A673 (cell line): ENCODE results near the gene ATG9B. TPM values are rescaled to one million over a fixed set of nuclear protein-coding genes. Genes with fewer than 3 reads are reported as not detected.

Experiments
- BruUV-seq: library from RNA; stranded (reverse); fragments of 400-500 nt; replicated peaks from 2 replicates; lab custom pipeline; 2021; lab: Mats Ljungman, UMichigan
- CTCF ChIA-PET: fragments of 300-600 bp; sonication (Branson Sonifier 250); formaldehyde crosslinking; loops from one replicate; lab custom pipeline; 2022; ENCODE audit warnings: antibody characterized with exemption; lab: Charles Lee
- POLR2A ChIA-PET: fragments of 300-600 bp; sonication (Branson Sonifier 250); formaldehyde crosslinking; loops from one replicate; lab custom pipeline; 2022; ENCODE audit warnings: antibody characterized with exemption; ENCODE audit not compliant: low non-redundant PET; lab: Charles Lee
- DNase-seq: peaks from one replicate; pipeline ENCODE4 v3.0.0-alpha.2; 2015; ENCODE audit warnings: low spot score
- H3K27ac ChIP-seq: fragments of 200-600 bp; sonication (generic); 2 replicates; pipeline ENCODE4 v1.5.1; 2016; ENCODE audit warnings: mixed run types, low read depth, mild to moderate bottlenecking, mixed read lengths, antibody characterized with exemption, low read length; ENCODE audit not compliant: poor library complexity, severe bottlenecking
- H3K27me3 ChIP-seq: fragments of 200-600 bp; sonication (generic); replicated peaks from 2 replicates; pipeline ENCODE4 v1.6.1; 2017; ENCODE audit warnings: mixed run types, low read depth, mild to moderate bottlenecking, mixed read lengths, antibody characterized with exemption, low read length; ENCODE audit not compliant: insufficient read depth, poor library complexity
- H3K36me3 ChIP-seq: fragments of 200-600 bp; sonication (generic); 2 replicates; pipeline ENCODE4 v1.6.1; 2016; ENCODE audit warnings: mixed run types, mild to moderate bottlenecking, mixed read lengths, antibody characterized with exemption, low read length; ENCODE audit not compliant: insufficient read depth, poor library complexity, severe bottlenecking
- H3K4me1 ChIP-seq: fragments of 200-600 bp; sonication (generic); 2 replicates; pipeline ENCODE4 v1.6.1; 2017; ENCODE audit warnings: mixed run types, mild to moderate bottlenecking, mixed read lengths, antibody characterized with exemption, low read length; ENCODE audit not compliant: insufficient read depth, poor library complexity, severe bottlenecking
- H3K4me3 ChIP-seq: fragments of 200-600 bp; sonication (generic); 2 replicates; pipeline ENCODE4 v1.5.1; 2016; ENCODE audit warnings: low read depth, mixed run types, mild to moderate bottlenecking, mixed read lengths, low read length; ENCODE audit not compliant: poor library complexity, severe bottlenecking
- H3K9me3 ChIP-seq: fragments of 200-600 bp; sonication (generic); 2 replicates; pipeline ENCODE4 v1.6.1; 2016; ENCODE audit warnings: mixed run types, low read depth, mild to moderate bottlenecking, mixed read lengths, antibody characterized with exemption, low read length; ENCODE audit not compliant: poor library complexity, severe bottlenecking
- CTCF ChIP-seq: fragments of 300-800, 200-600 bp; sonication (generic); conservative IDR thresholded peaks from 2 replicates; pipeline ENCODE4 v1.5.1; 2017; ENCODE audit warnings: low read depth, mild to moderate bottlenecking, antibody characterized with exemption, low read length, moderate library complexity, mixed read lengths
- EZH2 ChIP-seq: fragments of 200-600 bp; sonication (generic); IDR thresholded peaks from 2 replicates; pipeline ENCODE4 v1.6.1; 2017; ENCODE audit warnings: borderline replicate concordance, low read depth, mild to moderate bottlenecking, mixed read lengths, antibody characterized with exemption, low read length; ENCODE audit not compliant: poor library complexity, severe bottlenecking
- intact Hi-C: fragments of 100-400 bp; cut with micrococcal nuclease; formaldehyde crosslinking; loops from one replicate; pipeline ENCODE4 v1.10.0; 2022; ENCODE audit not compliant: unreplicated experiment
- total RNA-seq: library from RNA; stranded (reverse); gene quantifications from 2 replicates; pipeline ENCODE4 v1.2.3, GENCODE V29; 2021

ATG9B gene
- total RNA-seq, 1 experiment from 2014 or later = 1.9 TPM

- H3K27me3 ChIP-seq = peaks cover 30% of the 10 kb centered on the region
- intact Hi-C loops = no loop called here
Measured at GRCh38 chr7:150978126-150978789, 46.0 kb downstream of the ATG9B start, which contains the start of gene KCNH2. Gene KCNH2, minus strand, starts transcription at chr7:150978321. Its CDS starts 408 bp downstream, at chr7:150977913.

GRCh38 chr7:150977382-150978125 is 46.7 kb downstream of the ATG9B start:
- TF ChIP-seq EZH2 (no peak), CTCF (no peak)
- no peak overlapping the region for H3K27ac ChIP-seq
- H3K4me1 ChIP-seq = peaks cover 20% of the 10 kb centered on the region
- intact Hi-C loops = no loop called here
- H3K36me3 ChIP-seq = no peaks in the 10 kb centered on the region
- peaks cover 26% of the 10 kb centered on the region for H3K27me3 ChIP-seq
- no TSS peak for BruUV-seq
- no peaks in the 10 kb centered on the region for H3K9me3 ChIP-seq
- POLR2A ChIA-PET = no interaction called here
- DNase-seq = no peak
- H3K4me3 ChIP-seq = peak overlapping the region; percentile 42
- CTCF ChIA-PET = interaction anchor here (1.1 kb wide), 1 partner anchor 15 kb away, joined by 3 read pairs; no protein-coding TSS in a partner anchor

More at GRCh38 chr7:150978126-150978789, 46.0 kb downstream of the ATG9B start, which contains the start of gene KCNH2:
- H3K9me3 ChIP-seq = no peaks in the 10 kb centered on the region
- TF ChIP-seq CTCF = no peak
- no peak for TF ChIP-seq EZH2
- H3K4me1 ChIP-seq = peaks cover 20% of the 10 kb centered on the region
- CTCF ChIA-PET = interaction anchor here (0.7 to 1.2 kb wide), 2 partner anchors 13 to 14 kb away, joined by 8 read pairs; no protein-coding TSS in a partner anchor
- no TSS peak for BruUV-seq
- H3K27ac ChIP-seq = no peak within 1 kb of the TSS
- peak within 1 kb of the TSS; percentile 42 for H3K4me3 ChIP-seq
- peak; percentile 83 for DNase-seq
- POLR2A ChIA-PET = no interaction called here
- H3K36me3 ChIP-seq = no peaks in the 10 kb centered on the region

GRCh38 chr7:150976529-150977381 is 47.5 kb downstream of the ATG9B start:
- DNase-seq = no peak
- Histone ChIP-seq H3K36me3 (no peaks in the 10 kb centered on the region), H3K27ac (no peak overlapping the region), H3K27me3 (peaks cover 18% of the 10 kb centered on the region), H3K4me3 (peak overlapping the region; percentile 42), H3K9me3 (no peaks in the 10 kb centered on the region), H3K4me1 (peaks cover 20% of the 10 kb centered on the region)
- BruUV-seq = no TSS peak
- intact Hi-C loops = no loop called here
- CTCF ChIA-PET = interaction anchor here (0.5 to 1.1 kb wide), 2 partner anchors 14 to 447 kb away, joined by 3 to 5 read pairs; no protein-coding TSS in a partner anchor
- no peak for TF ChIP-seq CTCF
- TF ChIP-seq EZH2 = no peak
- POLR2A ChIA-PET = no interaction called here
